ENCODE data around the gene CDH4.

GRCh38 chr20:61541537-61541936 is 289.5 kb downstream of the CDH4 start:
- TF ChIP-seq POLR2A (IDR thresholded peaks at IDR 0.05), result no peak
- TF ChIP-seq CTCF (IDR thresholded peaks at IDR 0.05), result no peak
